ENCODE measurements around the gene SZT2. TPM values are rescaled to one million over a fixed set of nuclear protein-coding genes. Genes with fewer than 3 reads are reported as not detected.
A peak's percentile ranks its signal among the peaks of the same experiment; 100 is the strongest.

The SZT2 gene
- total and polyA plus RNA-seq, 2 of the 13 experiments (the other 11 are each of a cell fraction or from before 2014, with no cell fraction given) = 8.0 to 8.8 TPM

DNA sequence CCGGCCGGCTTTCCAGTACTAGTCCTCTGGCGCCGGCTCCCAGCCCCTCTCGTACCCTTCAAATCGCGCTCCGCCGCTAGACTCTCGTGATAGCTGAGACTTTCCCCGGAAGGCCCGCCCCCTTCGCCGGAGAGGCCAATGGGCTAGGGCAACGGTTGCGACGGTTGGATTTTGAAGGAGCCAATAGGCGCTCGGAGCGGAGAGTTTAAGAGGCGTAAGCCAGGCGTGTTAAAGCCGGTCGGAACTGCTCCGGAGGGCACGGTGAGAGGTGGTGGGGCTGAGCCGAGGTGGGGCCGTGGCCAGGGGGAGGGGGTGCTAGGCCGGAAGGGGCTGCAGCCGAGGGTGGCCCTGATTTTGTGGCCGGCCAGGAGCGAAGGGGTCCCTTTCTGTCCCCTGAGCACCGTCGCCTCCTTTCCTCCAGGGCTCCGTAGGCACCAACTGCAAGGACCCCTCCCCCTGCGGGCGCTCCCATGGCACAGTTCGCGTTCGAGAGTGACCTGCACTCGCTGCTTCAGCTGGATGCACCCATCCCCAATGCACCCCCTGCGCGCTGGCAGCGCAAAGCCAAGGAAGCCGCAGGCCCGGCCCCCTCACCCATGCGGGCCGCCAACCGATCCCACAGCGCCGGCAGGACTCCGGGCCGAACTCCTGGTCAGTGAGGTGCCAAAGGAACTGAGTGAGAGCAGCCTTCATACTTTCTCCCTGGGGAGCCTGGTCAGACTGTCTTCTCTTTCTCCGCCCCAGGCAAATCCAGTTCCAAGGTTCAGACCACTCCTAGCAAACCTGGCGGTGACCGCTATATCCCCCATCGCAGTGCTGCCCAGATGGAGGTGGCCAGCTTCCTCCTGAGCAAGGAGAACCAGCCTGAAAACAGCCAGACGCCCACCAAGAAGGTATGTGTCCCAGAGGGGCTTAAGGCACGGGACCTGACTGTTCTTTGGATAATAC, 30.7 kb upstream of the SZT2 start, which contains the start of gene CDC20 (continued):
- TF ChIP-seq, protein P1, sequence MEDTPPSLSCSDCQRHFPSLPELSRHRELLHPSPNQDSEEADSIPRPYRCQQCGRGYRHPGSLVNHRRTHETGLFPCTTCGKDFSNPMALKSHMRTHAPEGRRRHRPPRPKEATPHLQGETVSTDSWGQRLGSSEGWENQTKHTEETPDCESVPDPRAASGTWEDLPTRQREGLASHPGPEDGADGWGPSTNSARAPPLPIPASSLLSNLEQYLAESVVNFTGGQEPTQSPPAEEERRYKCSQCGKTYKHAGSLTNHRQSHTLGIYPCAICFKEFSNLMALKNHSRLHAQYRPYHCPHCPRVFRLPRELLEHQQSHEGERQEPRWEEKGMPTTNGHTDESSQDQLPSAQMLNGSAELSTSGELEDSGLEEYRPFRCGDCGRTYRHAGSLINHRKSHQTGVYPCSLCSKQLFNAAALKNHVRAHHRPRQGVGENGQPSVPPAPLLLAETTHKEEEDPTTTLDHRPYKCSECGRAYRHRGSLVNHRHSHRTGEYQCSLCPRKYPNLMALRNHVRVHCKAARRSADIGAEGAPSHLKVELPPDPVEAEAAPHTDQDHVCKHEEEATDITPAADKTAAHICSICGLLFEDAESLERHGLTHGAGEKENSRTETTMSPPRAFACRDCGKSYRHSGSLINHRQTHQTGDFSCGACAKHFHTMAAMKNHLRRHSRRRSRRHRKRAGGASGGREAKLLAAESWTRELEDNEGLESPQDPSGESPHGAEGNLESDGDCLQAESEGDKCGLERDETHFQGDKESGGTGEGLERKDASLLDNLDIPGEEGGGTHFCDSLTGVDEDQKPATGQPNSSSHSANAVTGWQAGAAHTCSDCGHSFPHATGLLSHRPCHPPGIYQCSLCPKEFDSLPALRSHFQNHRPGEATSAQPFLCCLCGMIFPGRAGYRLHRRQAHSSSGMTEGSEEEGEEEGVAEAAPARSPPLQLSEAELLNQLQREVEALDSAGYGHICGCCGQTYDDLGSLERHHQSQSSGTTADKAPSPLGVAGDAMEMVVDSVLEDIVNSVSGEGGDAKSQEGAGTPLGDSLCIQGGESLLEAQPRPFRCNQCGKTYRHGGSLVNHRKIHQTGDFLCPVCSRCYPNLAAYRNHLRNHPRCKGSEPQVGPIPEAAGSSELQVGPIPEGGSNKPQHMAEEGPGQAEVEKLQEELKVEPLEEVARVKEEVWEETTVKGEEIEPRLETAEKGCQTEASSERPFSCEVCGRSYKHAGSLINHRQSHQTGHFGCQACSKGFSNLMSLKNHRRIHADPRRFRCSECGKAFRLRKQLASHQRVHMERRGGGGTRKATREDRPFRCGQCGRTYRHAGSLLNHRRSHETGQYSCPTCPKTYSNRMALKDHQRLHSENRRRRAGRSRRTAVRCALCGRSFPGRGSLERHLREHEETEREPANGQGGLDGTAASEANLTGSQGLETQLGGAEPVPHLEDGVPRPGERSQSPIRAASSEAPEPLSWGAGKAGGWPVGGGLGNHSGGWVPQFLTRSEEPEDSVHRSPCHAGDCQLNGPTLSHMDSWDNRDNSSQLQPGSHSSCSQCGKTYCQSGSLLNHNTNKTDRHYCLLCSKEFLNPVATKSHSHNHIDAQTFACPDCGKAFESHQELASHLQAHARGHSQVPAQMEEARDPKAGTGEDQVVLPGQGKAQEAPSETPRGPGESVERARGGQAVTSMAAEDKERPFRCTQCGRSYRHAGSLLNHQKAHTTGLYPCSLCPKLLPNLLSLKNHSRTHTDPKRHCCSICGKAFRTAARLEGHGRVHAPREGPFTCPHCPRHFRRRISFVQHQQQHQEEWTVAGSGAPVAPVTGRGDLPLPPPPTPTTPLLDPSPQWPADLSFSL (CRISPR knock-in tag; IDR thresholded peaks at IDR 0.05) = no peak
- no peak for TF ChIP-seq ZNF501 (CRISPR knock-in tag; IDR thresholded peaks at IDR 0.05)
- no peak for TF ChIP-seq ZNF75D (CRISPR knock-in tag; IDR thresholded peaks at IDR 0.05; ENCODE audit: borderline replicate concordance)
- TF ChIP-seq KDM6A (CRISPR knock-in tag; IDR thresholded peaks at IDR 0.05; ENCODE audit: low read depth) = no peak
- TF ChIP-seq EZH2 (conservative IDR thresholded peaks at IDR 0.05; ENCODE audit: low read depth, low read length) = no peak
- TF ChIP-seq, protein P2, sequence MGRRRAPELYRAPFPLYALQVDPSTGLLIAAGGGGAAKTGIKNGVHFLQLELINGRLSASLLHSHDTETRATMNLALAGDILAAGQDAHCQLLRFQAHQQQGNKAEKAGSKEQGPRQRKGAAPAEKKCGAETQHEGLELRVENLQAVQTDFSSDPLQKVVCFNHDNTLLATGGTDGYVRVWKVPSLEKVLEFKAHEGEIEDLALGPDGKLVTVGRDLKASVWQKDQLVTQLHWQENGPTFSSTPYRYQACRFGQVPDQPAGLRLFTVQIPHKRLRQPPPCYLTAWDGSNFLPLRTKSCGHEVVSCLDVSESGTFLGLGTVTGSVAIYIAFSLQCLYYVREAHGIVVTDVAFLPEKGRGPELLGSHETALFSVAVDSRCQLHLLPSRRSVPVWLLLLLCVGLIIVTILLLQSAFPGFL (CRISPR knock-in tag; IDR thresholded peaks at IDR 0.05) = no peak
- TF ChIP-seq HNRNPH1 (optimal IDR thresholded peaks at IDR 0.05; ENCODE audit: low read depth, low read length) = no peak
- no peak for TF ChIP-seq KLF13 (CRISPR knock-in tag; IDR thresholded peaks at IDR 0.05)
- peak; percentile 70 for TF ChIP-seq CREM (IDR thresholded peaks at IDR 0.05)
- no peak for TF ChIP-seq CREM (CRISPR knock-in tag; IDR thresholded peaks at IDR 0.05)
- no peak for TF ChIP-seq ZNF543 (CRISPR knock-in tag; IDR thresholded peaks at IDR 0.05)
- TF ChIP-seq, protein P3, sequence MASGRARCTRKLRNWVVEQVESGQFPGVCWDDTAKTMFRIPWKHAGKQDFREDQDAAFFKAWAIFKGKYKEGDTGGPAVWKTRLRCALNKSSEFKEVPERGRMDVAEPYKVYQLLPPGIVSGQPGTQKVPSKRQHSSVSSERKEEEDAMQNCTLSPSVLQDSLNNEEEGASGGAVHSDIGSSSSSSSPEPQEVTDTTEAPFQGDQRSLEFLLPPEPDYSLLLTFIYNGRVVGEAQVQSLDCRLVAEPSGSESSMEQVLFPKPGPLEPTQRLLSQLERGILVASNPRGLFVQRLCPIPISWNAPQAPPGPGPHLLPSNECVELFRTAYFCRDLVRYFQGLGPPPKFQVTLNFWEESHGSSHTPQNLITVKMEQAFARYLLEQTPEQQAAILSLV (CRISPR knock-in tag; IDR thresholded peaks at IDR 0.05; ENCODE audit: borderline replicate concordance) = no peak
- no peak for TF ChIP-seq SETDB1 (CRISPR knock-in tag; IDR thresholded peaks at IDR 0.05; ENCODE audit: borderline replicate concordance)
- TF ChIP-seq MED1 (CRISPR knock-in tag; IDR thresholded peaks at IDR 0.05) = peak; percentile 26; the same call in 1 of the 2 replicates
- TF ChIP-seq RBM39 (IDR thresholded peaks at IDR 0.05; ENCODE audit: low read depth, low read length, poor library complexity, severe bottlenecking) = no peak
- TF ChIP-seq, protein P4, sequence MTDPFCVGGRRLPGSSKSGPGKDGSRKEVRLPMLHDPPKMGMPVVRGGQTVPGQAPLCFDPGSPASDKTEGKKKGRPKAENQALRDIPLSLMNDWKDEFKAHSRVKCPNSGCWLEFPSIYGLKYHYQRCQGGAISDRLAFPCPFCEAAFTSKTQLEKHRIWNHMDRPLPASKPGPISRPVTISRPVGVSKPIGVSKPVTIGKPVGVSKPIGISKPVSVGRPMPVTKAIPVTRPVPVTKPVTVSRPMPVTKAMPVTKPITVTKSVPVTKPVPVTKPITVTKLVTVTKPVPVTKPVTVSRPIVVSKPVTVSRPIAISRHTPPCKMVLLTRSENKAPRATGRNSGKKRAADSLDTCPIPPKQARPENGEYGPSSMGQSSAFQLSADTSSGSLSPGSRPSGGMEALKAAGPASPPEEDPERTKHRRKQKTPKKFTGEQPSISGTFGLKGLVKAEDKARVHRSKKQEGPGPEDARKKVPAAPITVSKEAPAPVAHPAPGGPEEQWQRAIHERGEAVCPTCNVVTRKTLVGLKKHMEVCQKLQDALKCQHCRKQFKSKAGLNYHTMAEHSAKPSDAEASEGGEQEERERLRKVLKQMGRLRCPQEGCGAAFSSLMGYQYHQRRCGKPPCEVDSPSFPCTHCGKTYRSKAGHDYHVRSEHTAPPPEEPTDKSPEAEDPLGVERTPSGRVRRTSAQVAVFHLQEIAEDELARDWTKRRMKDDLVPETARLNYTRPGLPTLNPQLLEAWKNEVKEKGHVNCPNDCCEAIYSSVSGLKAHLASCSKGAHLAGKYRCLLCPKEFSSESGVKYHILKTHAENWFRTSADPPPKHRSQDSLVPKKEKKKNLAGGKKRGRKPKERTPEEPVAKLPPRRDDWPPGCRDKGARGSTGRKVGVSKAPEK (CRISPR knock-in tag; IDR thresholded peaks at IDR 0.05; ENCODE audit: borderline replicate concordance) = no peak
- peak; percentile 58 for TF ChIP-seq MYC (CRISPR knock-in tag; IDR thresholded peaks at IDR 0.05; ENCODE audit: borderline replicate concordance)
- no peak for TF ChIP-seq ZKSCAN5 (CRISPR knock-in tag; IDR thresholded peaks at IDR 0.05)
